ENCODE data around the gene TWIST2. TPM values are rescaled to one million over a fixed set of nuclear protein-coding genes. Genes with fewer than 3 reads are reported as not detected.
A peak's percentile ranks its signal among the peaks of the same experiment; 100 is the strongest.

The TWIST2 gene
- total RNA-seq, 4 donors from 2014 or later: 10.4 to 30.1 (median 20.8) TPM

- peak overlapping the region; percentile 36 to 83 (median 71) for H3K27ac ChIP-seq
- no peak for DNase-seq
- intact Hi-C loops (cut with DNase I): no loop called here
- no peaks in the 10 kb centered on the region for H3K9me3 ChIP-seq
- WGBS, 2 donors: 12 to 13% methylated on average over 3 to 17 of the region's 80 CpGs
- H3K4me1 ChIP-seq: peaks cover 12 to 24% of the 10 kb centered on the region in 2 donors
- H3K36me3 ChIP-seq: no peaks in the 10 kb centered on the region
- H3K4me3 ChIP-seq (replicated peaks in 1 of 3): peak overlapping the region in 1 of 3 donors; percentile 37
- no peak for TF ChIP-seq CTCF (IDR thresholded peaks at IDR 0.05)
- TF ChIP-seq POLR2A (IDR thresholded peaks at IDR 0.05): no peak
- H3K27me3 ChIP-seq: peaks cover 29% of the 10 kb centered on the region
Measured at GRCh38 chr2:238846628-238847418, 1.1 kb upstream of the TWIST2 start.

- no peaks in the 10 kb centered on the region for H3K9me3 ChIP-seq
- 3% methylated on average over 18 of the region's 30 CpGs; no CpG with 5 or more reads in 1 of the 2 donors for WGBS, 2 donors
- no peak for DNase-seq
- H3K4me1 ChIP-seq: peaks cover 12 to 24% of the 10 kb centered on the region in 2 donors
- peak overlapping the region; percentile 20 to 37 (median 25) for H3K4me3 ChIP-seq (replicated peaks in 1 of 3)
- H3K27me3 ChIP-seq: peaks cover 29% of the 10 kb centered on the region
- peak overlapping the region; percentile 29 to 83 (median 71) for H3K27ac ChIP-seq
- no peaks in the 10 kb centered on the region for H3K36me3 ChIP-seq
- intact Hi-C loops (cut with DNase I): no loop called here
- no peak for TF ChIP-seq POLR2A (IDR thresholded peaks at IDR 0.05)
- no peak for TF ChIP-seq CTCF (IDR thresholded peaks at IDR 0.05)
Measured at GRCh38 chr2:238847419-238847801, 475 bp upstream of the TWIST2 start.

GRCh38 chr2:238848691-238848975, 748 bp downstream of the TWIST2 start:
- Histone ChIP-seq H3K27ac (peak overlapping the region in 1 of 3 donors; percentile 65), H3K27me3 (peaks cover 29% of the 10 kb centered on the region), H3K4me3 (replicated peaks in 1 of 3) (peak overlapping the region in 1 of 3 donors; percentile 40), H3K4me1 (peaks cover 12 to 24% of the 10 kb centered on the region in 2 donors), H3K36me3 (no peaks in the 10 kb centered on the region), H3K9me3 (no peaks in the 10 kb centered on the region)
- 0% methylated on average over 1 of the region's 36 CpGs; no CpG with 5 or more reads in 1 of the 2 donors for WGBS, 2 donors
- TF ChIP-seq POLR2A (IDR thresholded peaks at IDR 0.05) (no peak), CTCF (IDR thresholded peaks at IDR 0.05) (no peak)
- intact Hi-C loops (cut with DNase I): no loop called here
- DNase-seq: no peak

GRCh38 chr2:238848976-238849853, 1.3 kb downstream of the TWIST2 start:
- H3K4me3 ChIP-seq (replicated peaks in 1 of 3): peak overlapping the region in 1 of 3 donors; percentile 40
- no peaks in the 10 kb centered on the region for H3K9me3 ChIP-seq
- WGBS, 2 donors: 14% methylated on average over 10 to 14 of the region's 70 CpGs
- H3K27me3 ChIP-seq: peaks cover 29% of the 10 kb centered on the region
- peak overlapping the region in 2 of 3 donors; percentile 28 to 65 for H3K27ac ChIP-seq
- no peaks in the 10 kb centered on the region for H3K36me3 ChIP-seq
- intact Hi-C loops (cut with DNase I): no loop called here
- TF ChIP-seq POLR2A (IDR thresholded peaks at IDR 0.05): no peak
- no peak for TF ChIP-seq CTCF (IDR thresholded peaks at IDR 0.05)
- peaks cover 12 to 24% of the 10 kb centered on the region in 2 donors for H3K4me1 ChIP-seq
- no peak for DNase-seq

Measured in thyroid gland (tissue), 4 donors.